Natural killer cell treated with Interleukin-12 subunit alpha and Interleukin-12 subunit beta and Interleukin-15 and Interleukin-18, amount 100 ng/mL, for 72 hours (primary cell): ENCODE results near the gene HABP2. TPM values are rescaled to one million over a fixed set of nuclear protein-coding genes. Genes with fewer than 3 reads are reported as not detected.

Source experiments
- ATAC-seq, 2 donors: fragments of 150-1000 bp; cut with Tn5 transposase in 1 of 2; sonication (Bioruptor Pico), chemical (Tn5 transposase) in 1 of 2; 2 replicates each; pipeline ENCODE4 v1.10.0; 2021
- DNase-seq: peaks from one replicate; pipeline ENCODE4 v3.0.0; 2022; ENCODE audit warnings: low spot score
- H3K27ac Mint-ChIP-seq, 2 donors: 1 replicate in 1 of 2; 2 replicates in 1 of 2; pipeline ENCODE4 v1.8.0; 2022; ENCODE audit warnings: mixed read lengths in 2 of 2, mild to moderate bottlenecking in 1 of 2, moderate library complexity in 1 of 2
- H3K27me3 Mint-ChIP-seq, 2 donors: 1 replicate in 1 of 2; 2 replicates in 1 of 2; pipeline ENCODE4 v1.8.0; 2022; ENCODE audit warnings: mixed read lengths in 2 of 2
- H3K36me3 Mint-ChIP-seq: one replicate; pipeline ENCODE4 v1.8.0; 2022; ENCODE audit warnings: mixed read lengths
- H3K4me1 Mint-ChIP-seq, 2 donors: 1 replicate in 1 of 2; 2 replicates in 1 of 2; pipeline ENCODE4 v1.8.0; 2022; ENCODE audit warnings: low read depth in 2 of 2, mixed read lengths in 2 of 2, mild to moderate bottlenecking in 1 of 2
- H3K4me3 Mint-ChIP-seq: one replicate; pipeline ENCODE4 v1.8.0; 2022; ENCODE audit warnings: mixed read lengths
- H3K9me3 Mint-ChIP-seq: 2 replicates; pipeline ENCODE4 v1.8.0; 2022; ENCODE audit warnings: mixed read lengths
- total RNA-seq, 2 donors: library from RNA; stranded (reverse); gene quantifications; one replicate each; pipeline ENCODE4 v1.2.3, GENCODE V29; 2022

Gene HABP2
- total RNA-seq = not detected

DNA sequence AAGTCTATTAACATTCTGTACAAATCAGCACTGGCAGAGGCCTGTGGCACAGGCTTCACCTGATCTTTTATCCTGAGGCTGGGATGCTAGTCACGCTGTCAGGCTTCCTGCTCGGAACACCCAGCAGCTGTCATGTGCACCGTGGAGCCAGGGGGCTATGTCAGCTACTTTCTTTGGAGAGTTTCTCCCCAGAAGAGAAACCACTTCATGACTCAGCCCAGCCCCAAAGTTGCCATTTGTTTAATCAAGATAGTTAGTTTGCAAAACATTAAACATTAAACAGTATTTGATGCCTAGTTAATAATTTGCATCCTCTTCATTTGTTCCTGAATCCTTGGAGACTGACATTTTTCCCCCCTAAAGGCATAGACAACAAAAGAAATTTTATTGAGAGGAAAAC lies at the start of gene HABP2:
Gene HABP2, plus strand, starts transcription at position 353 of the 400 bp plus-strand sequence. CDS start 69 bp downstream, outside the sequence.
- no peak for ATAC-seq
- H3K4me1 Mint-ChIP-seq = peaks cover 0 to 5% of the 10 kb centered on the region in 2 donors

DNA sequence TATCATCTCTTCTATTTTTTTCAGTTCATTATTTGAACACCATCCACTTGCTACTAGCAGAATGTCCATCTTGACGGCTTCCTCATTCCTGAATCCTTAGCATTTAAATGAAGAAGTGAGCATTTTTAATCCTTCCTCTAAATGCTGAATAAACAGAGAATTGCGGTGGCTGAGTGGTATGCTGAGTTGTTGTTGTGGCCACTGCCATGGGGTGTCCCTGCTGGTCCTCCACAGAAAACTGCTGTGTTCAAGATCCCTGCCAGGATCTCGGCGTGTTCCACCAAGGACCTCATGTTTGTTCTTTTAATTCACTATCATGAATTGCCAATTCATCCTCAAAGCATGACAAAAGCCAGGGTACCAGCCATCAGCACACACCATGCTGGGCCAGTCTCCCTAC lies 48.9 kb upstream of the HABP2 start:
- H3K4me1 Mint-ChIP-seq = no peaks in the 10 kb centered on the region
- H3K9me3 Mint-ChIP-seq = no peaks in the 10 kb centered on the region
- H3K4me3 Mint-ChIP-seq = no peak overlapping the region
- no peak for ATAC-seq
- H3K36me3 Mint-ChIP-seq = no peaks in the 10 kb centered on the region
- no peak overlapping the region for H3K27ac Mint-ChIP-seq
- no peak for DNase-seq
- H3K27me3 Mint-ChIP-seq = peaks cover 11 to 40% of the 10 kb centered on the region in 2 donors

More for the DNA sequence above, at the start of gene HABP2:
- Mint-ChIP-seq H3K36me3 (no peaks in the 10 kb centered on the region), H3K4me3 (no peak within 1 kb of the TSS), H3K27ac (no peak within 1 kb of the TSS), H3K27me3 (peaks cover 9 to 50% of the 10 kb centered on the region in 2 donors), H3K9me3 (no peaks in the 10 kb centered on the region)
- DNase-seq = no peak

DNA sequence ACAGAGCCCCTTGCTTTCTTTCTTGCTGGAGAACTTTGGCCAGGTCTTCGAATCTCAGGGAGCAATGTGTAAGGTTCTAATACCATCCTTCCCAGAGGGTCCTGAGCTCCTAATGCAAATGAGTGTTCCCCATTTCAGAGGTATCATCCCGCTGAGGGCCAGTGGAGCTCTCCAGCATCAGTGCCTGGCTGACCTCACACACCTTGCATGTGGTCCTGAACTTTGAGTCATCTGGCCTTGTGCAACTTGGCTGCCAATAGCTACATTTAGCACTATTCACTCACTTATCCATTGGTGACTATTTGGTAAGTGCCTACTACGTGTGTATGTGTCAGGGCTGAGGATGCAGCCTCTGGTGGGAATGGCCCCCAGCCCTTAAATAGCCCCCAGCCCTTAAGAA lies 48.4 kb upstream of the HABP2 start:
- no peak overlapping the region for H3K27ac Mint-ChIP-seq
- no peak overlapping the region for H3K4me3 Mint-ChIP-seq
- peaks cover 11 to 40% of the 10 kb centered on the region in 2 donors for H3K27me3 Mint-ChIP-seq
- no peaks in the 10 kb centered on the region for H3K36me3 Mint-ChIP-seq
- H3K9me3 Mint-ChIP-seq = no peaks in the 10 kb centered on the region
- peak in 1 of 2 donors; percentile 28 for ATAC-seq
- DNase-seq = no peak
- H3K4me1 Mint-ChIP-seq = no peaks in the 10 kb centered on the region

DNA sequence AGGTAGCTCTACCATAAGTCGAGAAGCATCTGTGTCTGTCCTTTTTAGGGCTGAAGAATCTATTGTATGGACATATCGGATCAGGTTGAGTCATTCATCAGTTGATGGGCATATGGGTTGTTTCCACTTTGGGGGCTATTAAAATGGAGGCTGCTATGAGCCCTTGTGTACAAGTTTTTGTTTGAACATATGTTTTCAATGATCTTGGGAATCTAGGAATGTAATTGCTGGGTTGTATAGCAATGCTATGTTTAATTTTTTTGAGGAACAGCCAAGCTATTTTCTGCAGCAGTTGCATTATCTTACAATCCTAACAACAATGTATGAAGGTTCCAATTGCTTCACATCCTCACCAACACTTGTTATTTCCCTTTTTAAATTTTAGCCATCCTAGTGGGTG lies 46.4 kb upstream of the HABP2 start:
- H3K27ac Mint-ChIP-seq = no peak overlapping the region
- H3K27me3 Mint-ChIP-seq = peaks cover 13 to 36% of the 10 kb centered on the region in 2 donors
- H3K4me1 Mint-ChIP-seq = no peaks in the 10 kb centered on the region
- H3K36me3 Mint-ChIP-seq = peaks cover 1% of the 10 kb centered on the region
- peaks cover under 1% of the 10 kb centered on the region for H3K9me3 Mint-ChIP-seq
- no peak for DNase-seq
- ATAC-seq = no peak
- no peak overlapping the region for H3K4me3 Mint-ChIP-seq

DNA sequence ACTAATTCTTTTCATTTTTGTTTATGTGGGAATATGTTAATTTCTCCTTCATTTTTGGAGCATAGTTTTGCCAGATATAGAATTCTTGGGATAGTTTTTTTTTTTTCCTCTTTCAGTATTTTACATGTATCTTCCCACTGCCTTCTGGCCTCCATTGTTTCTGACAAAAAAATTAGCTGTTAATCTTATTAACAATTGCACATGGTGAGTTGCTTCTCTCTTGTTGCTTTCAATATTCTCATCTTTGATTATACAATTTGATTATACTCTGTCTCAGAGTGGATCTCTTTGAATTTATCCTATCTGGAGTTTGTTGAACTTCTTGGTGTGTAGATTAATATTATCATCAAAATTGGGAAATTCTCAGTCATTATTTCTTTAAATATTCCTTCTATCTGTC lies 41.4 kb upstream of the HABP2 start:
- H3K27ac Mint-ChIP-seq = no peak overlapping the region
- no peak for DNase-seq
- no peaks in the 10 kb centered on the region for H3K4me1 Mint-ChIP-seq
- peaks cover 16 to 45% of the 10 kb centered on the region in 2 donors for H3K27me3 Mint-ChIP-seq
- peaks cover 6% of the 10 kb centered on the region for H3K9me3 Mint-ChIP-seq
- no peak for ATAC-seq
- peaks cover 9% of the 10 kb centered on the region for H3K36me3 Mint-ChIP-seq
- H3K4me3 Mint-ChIP-seq = no peak overlapping the region

DNA sequence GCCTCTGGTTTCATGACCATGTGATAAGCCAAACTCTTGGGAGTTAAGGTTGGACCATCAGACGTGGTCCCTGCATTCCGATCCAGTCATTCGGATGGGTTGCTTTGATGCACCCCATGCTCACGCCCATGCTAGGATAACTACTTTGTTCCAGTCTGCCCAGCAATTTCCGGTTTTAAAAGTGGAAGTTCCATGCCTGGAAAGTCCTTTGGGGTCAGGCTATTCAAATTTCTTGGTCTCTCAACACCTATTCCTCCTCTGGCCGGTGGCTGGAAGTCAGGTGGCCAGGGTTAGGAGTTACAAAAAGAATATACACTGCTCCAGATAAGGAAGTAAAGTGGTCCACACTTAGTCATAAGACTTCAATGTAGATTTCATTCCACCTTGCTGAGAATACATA lies 37.7 kb upstream of the HABP2 start:
- no peak overlapping the region for H3K27ac Mint-ChIP-seq
- no peaks in the 10 kb centered on the region for H3K4me1 Mint-ChIP-seq
- peaks cover 13 to 42% of the 10 kb centered on the region in 2 donors for H3K27me3 Mint-ChIP-seq
- DNase-seq = no peak
- H3K36me3 Mint-ChIP-seq = peaks cover 9% of the 10 kb centered on the region
- no peak overlapping the region for H3K4me3 Mint-ChIP-seq
- peaks cover 6% of the 10 kb centered on the region for H3K9me3 Mint-ChIP-seq
- ATAC-seq = no peak

DNA sequence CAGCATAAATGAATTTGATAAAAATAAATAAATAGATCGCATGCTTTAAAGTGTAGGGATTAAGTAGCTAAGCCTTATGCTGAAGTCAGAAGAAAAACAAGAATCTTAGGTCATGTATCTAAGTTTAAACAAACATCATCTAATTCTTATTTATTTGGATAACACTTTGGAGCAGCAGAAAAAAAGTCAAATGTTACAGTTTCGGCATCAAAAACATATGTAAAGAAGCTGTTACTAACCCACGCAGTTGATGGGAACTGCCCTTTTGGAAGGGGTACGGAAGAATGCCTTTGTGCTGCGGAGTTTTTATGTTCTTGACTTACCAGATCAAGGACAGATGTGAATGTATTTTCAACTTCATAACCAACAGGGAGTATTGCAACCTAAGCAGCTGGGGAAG lies 37.3 kb upstream of the HABP2 start:
- Mint-ChIP-seq H3K36me3 (peaks cover 9% of the 10 kb centered on the region), H3K27me3 (peaks cover 13 to 43% of the 10 kb centered on the region in 2 donors), H3K4me3 (no peak overlapping the region), H3K27ac (no peak overlapping the region), H3K4me1 (no peaks in the 10 kb centered on the region), H3K9me3 (peaks cover 6% of the 10 kb centered on the region)
- DNase-seq (no peak), ATAC-seq (no peak)

DNA sequence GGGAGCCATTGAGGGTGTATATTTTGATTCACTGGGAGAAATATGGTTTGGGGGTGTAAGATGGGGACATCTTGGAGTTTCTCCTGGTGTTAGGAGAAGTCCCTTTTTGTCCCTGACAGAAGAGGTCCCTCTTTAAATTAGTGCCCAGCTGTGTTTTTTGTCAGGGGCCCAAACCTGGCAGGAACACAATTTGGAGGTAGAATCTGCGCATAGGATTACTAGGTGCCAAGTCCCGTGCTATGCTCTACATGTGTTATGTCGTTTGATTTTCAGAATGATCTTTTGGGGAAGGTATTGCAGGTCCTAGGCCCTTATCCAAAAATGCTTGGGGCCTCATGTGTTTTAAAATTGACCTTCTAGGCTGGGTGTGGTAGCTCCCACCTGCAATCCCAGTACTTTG lies 36.8 kb upstream of the HABP2 start:
- Mint-ChIP-seq H3K4me1 (no peaks in the 10 kb centered on the region), H3K27ac (no peak overlapping the region), H3K4me3 (no peak overlapping the region), H3K9me3 (peaks cover 6% of the 10 kb centered on the region), H3K27me3 (peaks cover 16 to 47% of the 10 kb centered on the region in 2 donors), H3K36me3 (peaks cover 9% of the 10 kb centered on the region)
- DNase-seq (no peak), ATAC-seq (no peak)

DNA sequence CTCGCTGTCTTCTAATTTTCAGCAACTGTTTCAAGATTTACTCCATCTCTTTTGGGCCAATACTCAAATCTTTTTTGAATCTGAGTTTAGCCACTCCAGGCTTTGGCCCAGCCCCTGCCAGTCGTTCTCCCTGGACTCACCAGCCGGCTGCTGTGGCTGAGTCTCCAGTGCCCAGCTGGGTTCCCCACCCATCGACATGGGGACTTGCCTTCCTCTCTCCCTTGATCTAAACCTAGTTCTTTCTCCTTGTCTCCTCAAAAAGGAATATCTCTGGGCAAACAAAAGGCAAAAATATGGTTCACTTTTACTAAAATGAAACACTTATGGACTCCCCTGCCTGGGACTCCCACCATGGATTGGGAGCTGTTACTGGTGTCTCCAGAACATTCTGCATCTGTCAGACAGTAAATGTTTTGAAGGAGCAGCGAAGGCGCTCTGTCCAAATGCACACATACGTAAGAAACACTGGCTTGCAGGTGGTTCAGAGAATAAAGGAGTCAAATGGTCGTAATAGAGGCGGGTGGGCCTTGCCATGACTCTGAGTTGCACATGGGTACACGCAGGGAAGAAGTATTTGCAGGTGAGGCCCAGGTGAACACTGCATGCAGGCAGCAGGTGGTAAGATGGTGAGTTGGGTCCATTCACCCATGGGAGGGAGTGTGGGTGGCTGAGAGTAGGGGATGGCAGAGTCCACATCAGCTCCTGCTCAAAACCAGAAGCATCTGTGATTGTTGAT lies 35.5 kb upstream of the HABP2 start:
- Mint-ChIP-seq H3K9me3 (no peaks in the 10 kb centered on the region), H3K36me3 (no peaks in the 10 kb centered on the region), H3K27me3 (peaks cover 12 to 41% of the 10 kb centered on the region in 2 donors), H3K4me3 (no peak overlapping the region), H3K27ac (no peak overlapping the region), H3K4me1 (no peaks in the 10 kb centered on the region)
- no peak for ATAC-seq
- DNase-seq = no peak

DNA sequence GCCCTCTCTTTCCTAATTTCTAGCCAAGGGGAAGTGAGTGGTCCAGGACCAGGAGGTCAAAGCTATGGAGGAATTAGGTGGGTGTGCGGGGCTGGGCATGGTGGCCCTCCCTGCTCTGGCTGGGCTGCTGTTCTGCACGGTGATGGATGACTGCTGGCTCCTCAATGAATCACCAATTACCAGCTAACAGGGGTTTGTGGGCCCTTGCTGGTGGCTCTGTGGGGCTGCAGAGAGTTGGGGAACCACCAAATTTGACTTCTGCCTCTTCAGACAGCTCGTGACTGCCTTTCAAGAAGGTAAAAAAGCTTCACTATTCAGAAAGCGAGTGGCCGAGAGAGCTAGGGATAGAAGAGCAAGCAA lies 35.0 kb upstream of the HABP2 start:
- DNase-seq = no peak
- H3K9me3 Mint-ChIP-seq = no peaks in the 10 kb centered on the region
- no peak for ATAC-seq
- H3K4me1 Mint-ChIP-seq = no peaks in the 10 kb centered on the region
- no peak overlapping the region for H3K27ac Mint-ChIP-seq
- H3K36me3 Mint-ChIP-seq = no peaks in the 10 kb centered on the region
- H3K27me3 Mint-ChIP-seq = peaks cover 12 to 42% of the 10 kb centered on the region in 2 donors
- H3K4me3 Mint-ChIP-seq = no peak overlapping the region

DNA sequence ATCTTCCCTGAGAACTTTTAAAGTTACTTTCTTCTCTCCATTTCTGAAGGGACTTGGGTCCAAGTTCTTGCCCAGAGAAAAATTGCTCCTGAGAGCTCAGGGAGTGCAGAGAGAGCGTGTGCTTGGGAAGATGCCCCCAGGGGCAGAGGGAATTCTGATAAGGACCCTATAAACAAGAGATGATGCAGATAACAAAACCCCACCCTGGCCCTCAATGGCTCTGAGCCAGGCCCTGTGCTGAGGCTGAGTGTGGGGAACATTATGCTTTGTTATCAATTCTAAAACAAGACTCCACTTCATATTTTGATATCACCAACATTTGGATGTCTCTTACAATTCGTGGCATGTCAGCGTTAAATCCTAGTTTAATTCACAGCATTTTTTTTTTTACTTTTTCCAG lies 34.4 kb upstream of the HABP2 start:
- Mint-ChIP-seq H3K9me3 (no peaks in the 10 kb centered on the region), H3K4me1 (no peaks in the 10 kb centered on the region), H3K27me3 (peaks cover 14 to 44% of the 10 kb centered on the region in 2 donors), H3K27ac (no peak overlapping the region), H3K36me3 (no peaks in the 10 kb centered on the region), H3K4me3 (no peak overlapping the region)
- ATAC-seq (no peak), DNase-seq (no peak)

DNA sequence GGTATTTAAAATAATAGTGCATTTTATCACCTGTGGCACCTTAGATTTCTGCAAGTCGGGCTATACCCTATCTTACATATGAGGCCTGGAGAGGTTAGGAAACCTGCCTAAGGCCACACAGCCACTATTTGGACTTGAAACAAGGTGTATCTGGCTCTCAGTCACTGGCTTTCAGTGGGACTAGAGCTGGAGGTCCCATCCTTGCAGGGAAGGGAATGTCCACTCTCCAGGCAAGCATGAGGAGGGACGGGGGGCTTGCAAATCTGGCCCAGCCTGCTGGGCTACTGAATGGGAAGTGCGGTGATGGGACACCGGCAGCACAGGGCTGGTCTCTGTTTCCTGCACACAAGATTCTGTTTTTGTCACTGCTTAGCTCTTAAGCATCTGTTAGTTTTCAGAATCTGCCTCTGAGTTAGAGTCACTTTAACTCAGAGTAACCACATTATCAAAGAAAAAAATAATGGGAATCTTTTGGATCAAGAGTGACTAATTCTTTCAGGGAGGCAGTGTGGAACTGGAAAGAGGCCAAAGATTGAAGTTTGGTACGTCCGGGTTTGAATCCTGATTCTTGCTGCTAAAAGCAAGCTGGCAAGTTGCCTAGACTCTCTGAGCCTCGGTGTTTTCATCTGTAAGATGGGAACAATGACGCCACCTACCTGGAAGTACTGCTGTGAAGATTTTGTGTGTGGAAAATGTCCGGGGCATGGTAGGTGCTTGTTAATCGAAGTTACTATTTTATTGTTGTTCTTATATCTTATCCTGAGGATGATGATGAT lies 33.8 kb upstream of the HABP2 start:
- no peaks in the 10 kb centered on the region for H3K9me3 Mint-ChIP-seq
- ATAC-seq (no peak), DNase-seq (no peak)
- peaks cover 11 to 39% of the 10 kb centered on the region in 2 donors for H3K27me3 Mint-ChIP-seq
- no peak overlapping the region for H3K27ac Mint-ChIP-seq
- H3K4me1 Mint-ChIP-seq = no peaks in the 10 kb centered on the region
- H3K4me3 Mint-ChIP-seq = no peak overlapping the region
- no peaks in the 10 kb centered on the region for H3K36me3 Mint-ChIP-seq

DNA sequence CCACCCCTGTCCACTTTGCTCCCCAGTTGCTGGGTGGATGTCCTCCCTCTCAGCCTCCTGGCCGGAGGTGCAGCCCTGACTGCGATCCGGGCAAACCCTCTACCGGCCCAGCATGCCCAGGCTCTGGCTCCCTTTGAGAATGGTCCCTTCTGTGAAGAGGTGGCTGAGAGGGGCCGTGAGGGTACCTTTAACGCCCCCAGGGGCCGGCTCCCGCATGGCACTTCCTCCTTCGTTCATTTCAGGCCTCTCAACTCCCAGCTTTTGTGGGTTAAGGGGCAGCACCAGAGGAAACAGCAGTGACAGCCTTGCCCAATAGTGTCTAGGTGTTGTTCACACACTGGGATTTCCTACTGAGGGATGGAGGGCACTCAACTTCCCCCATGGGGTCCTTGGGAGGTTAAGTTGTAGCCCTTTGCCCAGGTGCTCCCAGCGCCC lies 33.2 kb upstream of the HABP2 start:
- ATAC-seq (no peak), DNase-seq (no peak)
- Mint-ChIP-seq H3K4me1 (no peaks in the 10 kb centered on the region), H3K27me3 (peaks cover 11 to 37% of the 10 kb centered on the region in 2 donors), H3K9me3 (no peaks in the 10 kb centered on the region), H3K36me3 (no peaks in the 10 kb centered on the region), H3K4me3 (no peak overlapping the region), H3K27ac (no peak overlapping the region)

DNA sequence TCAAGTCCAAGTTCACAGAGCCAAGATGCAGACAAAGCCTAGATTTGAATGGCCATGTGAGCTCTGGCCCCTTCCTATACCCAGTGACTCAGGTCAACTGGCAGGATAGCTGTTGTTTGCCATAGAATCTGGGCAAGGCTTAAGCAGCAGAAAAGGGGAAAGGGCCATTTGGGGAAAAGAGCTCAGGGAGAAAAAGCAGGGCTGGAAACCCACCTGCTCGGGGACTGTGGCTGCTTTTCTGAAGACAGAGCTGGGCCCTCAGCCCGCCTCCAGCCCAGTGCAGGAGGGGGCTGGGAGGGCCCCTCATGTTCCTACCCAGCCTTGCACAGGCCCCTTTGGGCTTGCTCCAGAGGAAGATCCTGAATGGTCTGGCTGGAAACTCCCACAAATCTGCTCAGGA lies 32.6 kb upstream of the HABP2 start:
- no peak for ATAC-seq

More for the DNA sequence above, 32.6 kb upstream of the HABP2 start:
- H3K4me3 Mint-ChIP-seq = no peak overlapping the region
- no peaks in the 10 kb centered on the region for H3K36me3 Mint-ChIP-seq
- peaks cover 11 to 33% of the 10 kb centered on the region in 2 donors for H3K27me3 Mint-ChIP-seq
- H3K9me3 Mint-ChIP-seq = no peaks in the 10 kb centered on the region
- H3K27ac Mint-ChIP-seq = no peak overlapping the region
- no peaks in the 10 kb centered on the region for H3K4me1 Mint-ChIP-seq
- no peak for DNase-seq
